ENCODE data around the gene KIF5A.

GRCh38 chr12:57579677-57580465 is 30.0 kb downstream of the KIF5A start:
- TF ChIP-seq CTCF (IDR thresholded peaks at IDR 0.05) (no peak), EZH2phosphoT487 (IDR thresholded peaks at IDR 0.05) (no peak)

Data from neural progenitor cell (in vitro differentiated cells).